Measurements from ENCODE around the gene NKG7.

GRCh38 chr19:51394050-51394836 is 21.8 kb upstream of the NKG7 start:
- TF ChIP-seq CTCF (IDR thresholded peaks at IDR 0.05) (peak in 1 of 7 experiments; percentile 15), POLR2A (IDR thresholded peaks at IDR 0.05) (no peak)

Measured in body of pancreas (tissue), 4 donors.